VCaP (cell line): ENCODE results near the gene FKBP7.

ENCODE experiments used
- H3K27ac ChIP-seq: fragments of 450-650 bp; 2 replicates; pipeline ENCODE4 v1.5.1; 2017
- TF ChIP-seq, protein P1 (sequence below): fragments of 450-650 bp; conservative IDR thresholded peaks from 2 replicates; pipeline ENCODE4 v1.5.1; 2017; ENCODE audit warnings: mild to moderate bottlenecking, moderate library complexity

The FKBP7 gene

GRCh38 chr2:178420463-178420999 lies 57.9 kb downstream of the FKBP7 start:
- TF ChIP-seq, protein P1, sequence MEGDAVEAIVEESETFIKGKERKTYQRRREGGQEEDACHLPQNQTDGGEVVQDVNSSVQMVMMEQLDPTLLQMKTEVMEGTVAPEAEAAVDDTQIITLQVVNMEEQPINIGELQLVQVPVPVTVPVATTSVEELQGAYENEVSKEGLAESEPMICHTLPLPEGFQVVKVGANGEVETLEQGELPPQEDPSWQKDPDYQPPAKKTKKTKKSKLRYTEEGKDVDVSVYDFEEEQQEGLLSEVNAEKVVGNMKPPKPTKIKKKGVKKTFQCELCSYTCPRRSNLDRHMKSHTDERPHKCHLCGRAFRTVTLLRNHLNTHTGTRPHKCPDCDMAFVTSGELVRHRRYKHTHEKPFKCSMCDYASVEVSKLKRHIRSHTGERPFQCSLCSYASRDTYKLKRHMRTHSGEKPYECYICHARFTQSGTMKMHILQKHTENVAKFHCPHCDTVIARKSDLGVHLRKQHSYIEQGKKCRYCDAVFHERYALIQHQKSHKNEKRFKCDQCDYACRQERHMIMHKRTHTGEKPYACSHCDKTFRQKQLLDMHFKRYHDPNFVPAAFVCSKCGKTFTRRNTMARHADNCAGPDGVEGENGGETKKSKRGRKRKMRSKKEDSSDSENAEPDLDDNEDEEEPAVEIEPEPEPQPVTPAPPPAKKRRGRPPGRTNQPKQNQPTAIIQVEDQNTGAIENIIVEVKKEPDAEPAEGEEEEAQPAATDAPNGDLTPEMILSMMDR, result no peak
- peak overlapping the region; percentile 74 for H3K27ac ChIP-seq

DNA sequence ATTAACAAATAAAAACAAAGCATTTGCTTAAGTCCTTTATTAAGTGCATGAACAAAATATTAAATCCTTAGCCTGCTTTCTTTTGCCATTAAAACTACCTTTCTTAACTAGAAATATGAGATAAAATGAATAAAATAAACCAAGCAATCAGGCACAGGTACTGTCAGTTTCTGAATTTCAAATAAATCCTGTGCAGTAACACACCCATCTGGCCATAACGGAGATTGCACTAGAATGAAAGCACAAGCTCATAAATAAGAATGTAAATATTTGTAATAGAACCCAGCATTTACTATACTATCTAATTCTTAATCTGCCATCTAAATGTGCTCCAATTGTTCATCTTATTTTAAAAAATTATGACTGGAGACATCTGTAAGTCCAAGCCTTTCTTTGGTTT lies 59.3 kb downstream of the FKBP7 start:
- TF ChIP-seq, protein P1, result peak; percentile 73
- peak overlapping the region; percentile 74 for H3K27ac ChIP-seq

GRCh38 chr2:178418426-178418825 lies 60.0 kb downstream of the FKBP7 start:
- H3K27ac ChIP-seq, result peak overlapping the region; percentile 74
- TF ChIP-seq, protein P1, result no peak

DNA sequence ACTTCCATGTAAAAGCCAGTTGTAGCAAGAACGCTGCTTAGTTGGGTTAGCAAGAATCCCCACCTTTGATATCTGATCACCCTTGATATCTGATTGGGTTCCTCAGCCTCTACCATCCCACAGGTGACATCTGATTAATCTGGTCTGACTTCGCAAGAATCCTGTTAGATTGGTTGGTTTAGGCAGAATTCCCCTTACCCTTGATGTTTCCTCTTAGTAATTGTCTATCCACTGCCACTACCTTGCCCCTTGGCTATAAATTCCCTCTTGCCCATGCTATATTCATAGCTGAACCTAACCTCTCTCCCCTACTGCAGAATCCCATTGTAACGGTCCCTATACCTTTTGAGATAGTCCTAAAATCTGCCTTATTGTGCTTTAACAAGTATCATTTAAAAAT lies 60.5 kb downstream of the FKBP7 start:
- peak overlapping the region; percentile 74 for H3K27ac ChIP-seq
- TF ChIP-seq, protein P1, result no peak

DNA sequence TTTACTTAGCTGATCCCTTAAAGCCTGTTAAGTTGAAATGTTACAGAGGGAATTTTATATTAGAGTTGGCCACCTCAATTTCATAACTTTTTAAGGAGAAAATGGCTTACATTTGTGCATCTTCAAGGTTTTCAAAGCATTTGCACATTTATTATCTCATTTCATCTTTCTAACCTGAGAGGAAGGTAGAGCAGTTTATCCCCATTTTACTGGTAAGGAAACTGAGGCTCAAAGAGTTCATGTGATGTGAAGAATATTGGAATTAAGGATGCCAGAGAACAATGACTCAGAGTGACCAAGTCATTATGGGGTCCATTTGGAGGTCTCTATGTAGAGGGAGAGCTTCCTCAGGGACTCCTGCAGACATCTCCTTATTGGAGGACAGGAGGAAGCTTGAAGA lies 62.4 kb downstream of the FKBP7 start:
- TF ChIP-seq, protein P1, result no peak
- no peak overlapping the region for H3K27ac ChIP-seq

DNA sequence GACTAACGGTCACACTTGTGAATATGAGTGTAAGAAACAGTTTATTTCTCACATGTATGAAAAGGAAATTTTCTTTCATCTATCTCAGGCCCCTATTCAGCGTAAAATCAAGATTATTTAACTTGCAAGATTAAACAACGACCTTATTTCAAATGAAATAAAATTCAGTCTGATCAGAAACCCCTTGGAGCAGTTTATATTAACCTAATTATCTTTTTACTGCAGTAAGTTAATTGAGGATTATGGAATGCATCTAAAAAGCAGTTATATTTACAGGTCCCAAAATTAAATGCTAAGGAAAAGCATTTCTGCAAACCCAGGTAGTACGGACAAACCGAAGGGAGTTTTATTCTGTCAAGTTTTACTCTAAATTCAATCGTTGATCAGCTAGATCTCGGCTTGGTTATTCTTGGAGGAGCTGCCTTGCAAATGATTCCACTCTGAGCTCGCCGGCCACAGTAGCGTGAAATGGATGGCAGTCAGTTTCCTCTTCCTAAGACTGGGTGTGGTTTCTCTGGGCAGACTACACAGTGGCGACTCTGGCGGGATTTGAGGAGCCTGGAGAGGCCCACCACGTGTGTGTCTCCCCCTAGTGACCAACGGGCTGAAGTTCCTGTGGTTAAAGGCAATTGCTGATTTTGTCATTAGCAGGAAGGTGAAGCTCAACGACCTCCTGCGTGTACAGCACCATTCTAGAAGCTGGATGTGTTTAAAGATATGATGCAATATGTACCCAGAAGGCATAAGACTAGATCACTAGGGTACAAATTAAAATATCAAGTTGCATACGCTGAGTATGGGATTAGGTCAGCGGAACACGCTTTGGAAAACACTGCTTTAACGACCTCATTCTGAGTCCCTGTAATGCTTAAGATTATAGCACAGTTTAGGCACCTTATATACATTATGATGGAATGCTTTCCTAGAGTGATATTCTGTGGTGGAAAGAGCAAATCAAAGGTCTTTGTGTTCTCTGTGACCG lies 63.8 kb downstream of the FKBP7 start:
- H3K27ac ChIP-seq, result peak overlapping the region; percentile 90

More for the DNA sequence above, 63.8 kb downstream of the FKBP7 start:
- TF ChIP-seq, protein P1, result peak; percentile 95
